KG1 (cell line): ENCODE measurements around the gene COL19A1.
A peak's percentile ranks its signal among the peaks of the same experiment; 100 is the strongest.
"Not testable (repeated sequence)": the region's sequence is repeated elsewhere in the genome, so short reads cannot be mapped to it uniquely, and the experiment has no call there.

Experiments
- DNase-seq: peaks from one replicate; lab custom pipeline; 2025; lab: John Stamatoyannopoulos, UW

Gene COL19A1

GRCh38 chr6:69866770-69867638 lies 648 bp downstream of the COL19A1 start:
- peak; percentile 29 for DNase-seq

DNA sequence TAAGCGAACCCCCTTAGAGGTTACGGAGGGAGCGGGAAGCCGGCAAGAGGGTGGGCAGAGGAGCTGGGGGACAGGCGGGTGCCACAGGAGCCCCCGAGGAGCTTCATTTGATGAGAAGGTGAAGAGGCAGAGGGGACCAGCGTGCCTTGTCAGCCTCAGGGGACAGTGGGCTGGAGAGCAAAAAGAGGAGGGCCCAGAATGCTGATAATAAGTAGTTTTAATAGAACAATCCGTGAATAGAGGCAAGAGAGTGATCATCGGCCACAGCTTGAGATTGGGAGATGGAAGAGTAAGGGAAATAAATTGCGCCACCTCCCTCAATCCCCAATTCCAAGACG lies 1.3 kb downstream of the COL19A1 start:
- no peak for DNase-seq

GRCh38 chr6:69868252-69868804 lies 2.0 kb downstream of the COL19A1 start:
- no peak for DNase-seq

- no peak for DNase-seq
Measured at GRCh38 chr6:69868961-69869360, 2.6 kb downstream of the COL19A1 start.

DNA sequence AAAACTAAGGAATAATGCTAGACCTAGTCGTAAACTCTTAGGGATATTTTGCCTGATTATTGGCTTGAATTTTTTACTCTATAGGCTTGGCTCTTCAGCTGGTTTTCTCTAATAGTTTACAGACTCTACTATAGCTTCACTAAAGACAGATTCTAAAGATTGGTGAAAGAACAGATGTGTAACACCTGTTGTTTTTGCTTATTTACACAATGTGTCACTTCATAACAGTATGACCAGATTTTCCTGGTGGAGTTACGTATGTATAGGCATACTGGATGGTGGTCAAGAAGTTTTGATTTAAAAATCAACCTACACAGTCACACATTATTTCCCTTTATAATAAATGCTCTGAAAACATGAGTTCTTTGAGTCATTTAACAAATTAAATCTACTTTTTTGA lies 4.8 kb downstream of the COL19A1 start:
- DNase-seq: no peak

DNA sequence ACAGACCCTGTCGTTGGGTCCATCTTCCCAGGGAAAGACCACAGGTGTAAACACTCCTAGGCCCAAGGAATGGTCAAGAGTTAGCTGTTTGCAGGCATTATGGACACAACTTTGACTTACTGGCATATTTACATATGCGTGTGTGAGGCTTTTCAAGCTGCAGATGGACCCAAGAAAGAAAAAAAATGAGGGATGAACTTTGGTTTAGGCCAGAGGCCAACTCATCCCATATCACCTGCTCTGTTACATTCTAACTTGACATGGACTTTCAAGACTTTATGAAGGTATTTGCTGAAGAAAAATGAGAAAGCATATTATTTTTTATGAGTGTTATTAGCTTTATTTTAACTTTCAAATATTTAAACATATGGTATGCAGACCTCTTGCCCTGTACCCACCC lies 6.9 kb downstream of the COL19A1 start:
- no peak for DNase-seq

GRCh38 chr6:69875715-69876114 lies 9.4 kb downstream of the COL19A1 start:
- DNase-seq: no peak

GRCh38 chr6:69878795-69879194 lies 12.4 kb downstream of the COL19A1 start:
- no peak for DNase-seq

DNA sequence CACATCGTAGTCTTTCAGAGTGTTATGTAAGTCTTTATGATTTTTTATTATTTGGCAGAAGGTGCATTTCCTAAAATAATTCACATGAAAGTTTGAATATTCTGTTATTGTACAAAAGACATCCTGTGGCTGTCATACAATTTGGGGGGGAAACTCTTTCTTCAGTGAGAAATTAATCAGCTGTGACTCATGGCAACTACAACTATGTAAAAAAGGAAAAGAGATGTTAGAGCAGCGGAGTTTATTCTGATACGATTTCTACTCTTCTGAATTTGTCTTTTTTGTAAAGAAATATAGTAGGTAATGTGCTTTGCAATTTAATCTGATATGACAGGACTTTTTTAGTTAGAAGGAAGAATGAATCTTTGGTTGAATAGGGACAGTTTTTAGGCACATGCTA lies 14.2 kb downstream of the COL19A1 start:
- DNase-seq: no peak

DNA sequence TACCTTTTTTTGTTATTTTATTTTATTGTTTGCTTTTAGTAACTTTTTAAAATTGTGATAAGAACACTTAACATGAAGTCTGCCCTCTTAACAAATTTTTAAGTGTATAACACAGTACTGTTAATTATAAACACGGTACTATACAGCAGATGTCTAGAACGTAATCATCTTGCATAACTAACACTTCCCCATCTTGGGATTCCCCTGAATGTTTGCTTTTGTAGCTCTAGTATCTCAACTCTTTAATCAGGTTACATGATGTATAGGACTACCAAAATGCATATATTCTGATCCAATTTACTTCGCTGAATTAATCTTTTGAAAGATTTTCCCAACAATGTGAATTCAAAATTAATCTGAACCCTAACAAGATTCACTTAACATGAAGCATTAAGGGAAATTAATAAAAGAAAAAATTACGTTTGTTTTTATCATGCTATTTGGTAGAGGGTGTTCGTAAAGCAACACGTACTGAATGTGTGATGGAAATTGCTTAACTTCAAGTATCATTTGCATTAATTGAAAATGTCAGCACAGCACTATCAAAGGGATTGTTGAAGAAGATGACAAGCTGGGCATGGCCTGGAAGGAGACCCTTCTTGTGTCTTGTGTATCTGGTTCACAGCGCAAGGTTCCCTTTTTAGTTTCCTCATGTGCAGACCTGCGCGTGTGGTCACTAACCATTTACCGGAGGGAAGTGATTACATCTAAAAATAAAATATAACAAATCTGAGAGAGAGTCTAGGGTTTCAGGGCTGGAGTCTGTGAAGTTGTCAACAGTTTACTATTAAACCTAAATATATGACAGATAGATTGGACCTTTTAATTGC lies 15.2 kb downstream of the COL19A1 start:
- DNase-seq: peak; percentile 7

GRCh38 chr6:69883551-69883950 lies 17.2 kb downstream of the COL19A1 start:
- DNase-seq: no peak

DNA sequence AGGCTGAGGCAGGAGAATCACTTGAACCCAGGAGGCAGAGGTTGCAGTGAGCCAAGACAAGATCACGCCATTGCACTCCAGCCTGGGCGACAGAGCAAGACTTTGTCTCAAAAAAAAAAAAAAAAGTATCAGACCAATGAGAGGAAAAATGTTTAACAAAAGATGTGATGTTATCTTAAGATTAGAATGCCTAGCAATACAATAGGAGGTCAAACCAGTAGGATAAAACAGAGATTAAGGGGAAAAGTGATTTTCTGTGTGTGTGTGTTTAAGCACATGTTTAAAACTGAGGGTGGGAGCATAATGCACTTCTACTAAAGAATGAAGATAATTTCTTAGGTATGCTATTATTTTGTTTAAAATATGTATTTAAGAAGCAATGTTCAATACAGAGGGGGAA lies 17.9 kb downstream of the COL19A1 start:
- DNase-seq: no peak

- no peak for DNase-seq
Measured at GRCh38 chr6:69887026-69887425, 20.7 kb downstream of the COL19A1 start.

GRCh38 chr6:69887714-69888345 lies 21.5 kb downstream of the COL19A1 start:
- DNase-seq: no peak

GRCh38 chr6:69888482-69889233 lies 22.3 kb downstream of the COL19A1 start:
- no peak for DNase-seq

- not testable (repeated sequence) for DNase-seq
Measured at GRCh38 chr6:69889234-69889974, 23.0 kb downstream of the COL19A1 start.

- DNase-seq: not testable (repeated sequence)
Measured at GRCh38 chr6:69892561-69892960, 26.2 kb downstream of the COL19A1 start.

- not testable (repeated sequence) for DNase-seq
Measured at GRCh38 chr6:69893266-69893665, 26.9 kb downstream of the COL19A1 start.

- no peak for DNase-seq
Measured at GRCh38 chr6:69894578-69895347, 28.4 kb downstream of the COL19A1 start.

DNA sequence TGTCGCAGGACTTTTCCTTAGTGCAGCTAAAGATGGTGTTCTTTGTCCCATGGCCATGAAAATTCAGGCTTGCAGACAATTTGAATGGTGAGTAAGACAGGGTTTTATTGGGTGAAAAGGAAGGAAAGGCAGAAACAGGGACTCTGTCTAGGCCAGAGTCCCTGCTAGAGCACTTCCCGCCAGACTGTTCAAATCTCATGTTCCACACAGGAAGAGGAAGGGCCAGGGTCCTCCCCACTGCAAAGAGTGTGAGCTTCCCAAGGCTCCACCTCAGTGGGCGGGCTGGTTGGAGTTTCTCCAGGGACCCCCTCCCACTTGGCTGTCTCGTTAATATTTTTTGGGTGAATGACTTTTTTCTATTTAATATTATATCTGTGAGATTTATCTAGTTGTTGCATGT lies 29.0 kb downstream of the COL19A1 start:
- no peak for DNase-seq
